DND-41 (cell line): Measurements from ENCODE around the gene DNAH17.

Experiments used
- ATAC-seq: fragments of 200-7000 bp; cut with Tn5 transposase; 3 replicates; pipeline ENCODE4 v1.9.1; 2021; ENCODE audit warnings: low read depth; ENCODE audit not compliant: insufficient read depth
- DNase-seq: peaks from one replicate; pipeline ENCODE4 v3.0.0-alpha.2; 2020
- H2AFZ ChIP-seq: 2 replicates; pipeline ENCODE4 v1.6.0; 2012; ENCODE audit warnings: low read depth, low read length
- H3K27ac ChIP-seq: 2 replicates; pipeline ENCODE4 v1.5.1; 2012; ENCODE audit warnings: low read length, inconsistent platforms
- H3K27me3 ChIP-seq: fragments of 200-600 bp; sonication (generic); 2 replicates; pipeline ENCODE4 v1.6.0; 2012; ENCODE audit warnings: low read length, mild to moderate bottlenecking, inconsistent platforms; ENCODE audit not compliant: insufficient read depth, poor library complexity
- H3K36me3 ChIP-seq: 2 replicates; pipeline ENCODE4 v1.5.1; 2012; ENCODE audit warnings: low read length, inconsistent platforms; ENCODE audit not compliant: insufficient read depth
- H3K4me1 ChIP-seq: 2 replicates; pipeline ENCODE4 v1.5.1; 2012; ENCODE audit warnings: mild to moderate bottlenecking, low read length; ENCODE audit not compliant: insufficient read depth
- H3K4me2 ChIP-seq: 2 replicates; pipeline ENCODE4 v1.6.0; 2012; ENCODE audit warnings: mild to moderate bottlenecking, moderate library complexity, low read length, inconsistent platforms; ENCODE audit not compliant: insufficient read depth
- H3K4me3 ChIP-seq, 2 experiments: fragments of 200-600 bp in 1 of 2; shearing (Covaris generic) in 1 of 2; 2 replicates each; pipeline ENCODE4 v1.5.1; 2012 to 2016; ENCODE audit warnings: inconsistent platforms in 2 of 2, low read length in 2 of 2, mild to moderate bottlenecking in 2 of 2, low read depth in 1 of 2, moderate library complexity in 1 of 2
- H3K79me2 ChIP-seq: 2 replicates; pipeline ENCODE4 v1.6.0; 2012; ENCODE audit warnings: low read length, inconsistent platforms; ENCODE audit not compliant: insufficient read depth
- H3K9ac ChIP-seq: 2 replicates; pipeline ENCODE4 v1.6.0; 2012; ENCODE audit warnings: low read depth, mild to moderate bottlenecking, inconsistent platforms, low read length, moderate library complexity
- H3K9me3 ChIP-seq: 2 replicates; pipeline ENCODE4 v1.5.1; 2012; ENCODE audit warnings: low read length, moderate library complexity, mild to moderate bottlenecking, inconsistent platforms; ENCODE audit not compliant: insufficient read depth, severe bottlenecking
- H4K20me1 ChIP-seq: 2 replicates; pipeline ENCODE4 v1.6.0; 2012; ENCODE audit warnings: low read length; ENCODE audit not compliant: insufficient read depth
- EZH2 ChIP-seq: IDR thresholded peaks from 3 replicates; pipeline ENCODE4 v1.6.1; 2012; ENCODE audit warnings: borderline replicate concordance, low read depth, mild to moderate bottlenecking, moderate library complexity, low read length, inconsistent platforms; ENCODE audit not compliant: severe bottlenecking
- TF ChIP-seq, protein P1 (sequence below): IDR thresholded peaks from 2 replicates; pipeline ENCODE4 v1.5.1; 2012; ENCODE audit warnings: borderline replicate concordance, low read length, moderate library complexity, mild to moderate bottlenecking; ENCODE audit not compliant: poor library complexity, severe bottlenecking; ENCODE audit errors: extremely low read depth

DNAH17 gene

DNA sequence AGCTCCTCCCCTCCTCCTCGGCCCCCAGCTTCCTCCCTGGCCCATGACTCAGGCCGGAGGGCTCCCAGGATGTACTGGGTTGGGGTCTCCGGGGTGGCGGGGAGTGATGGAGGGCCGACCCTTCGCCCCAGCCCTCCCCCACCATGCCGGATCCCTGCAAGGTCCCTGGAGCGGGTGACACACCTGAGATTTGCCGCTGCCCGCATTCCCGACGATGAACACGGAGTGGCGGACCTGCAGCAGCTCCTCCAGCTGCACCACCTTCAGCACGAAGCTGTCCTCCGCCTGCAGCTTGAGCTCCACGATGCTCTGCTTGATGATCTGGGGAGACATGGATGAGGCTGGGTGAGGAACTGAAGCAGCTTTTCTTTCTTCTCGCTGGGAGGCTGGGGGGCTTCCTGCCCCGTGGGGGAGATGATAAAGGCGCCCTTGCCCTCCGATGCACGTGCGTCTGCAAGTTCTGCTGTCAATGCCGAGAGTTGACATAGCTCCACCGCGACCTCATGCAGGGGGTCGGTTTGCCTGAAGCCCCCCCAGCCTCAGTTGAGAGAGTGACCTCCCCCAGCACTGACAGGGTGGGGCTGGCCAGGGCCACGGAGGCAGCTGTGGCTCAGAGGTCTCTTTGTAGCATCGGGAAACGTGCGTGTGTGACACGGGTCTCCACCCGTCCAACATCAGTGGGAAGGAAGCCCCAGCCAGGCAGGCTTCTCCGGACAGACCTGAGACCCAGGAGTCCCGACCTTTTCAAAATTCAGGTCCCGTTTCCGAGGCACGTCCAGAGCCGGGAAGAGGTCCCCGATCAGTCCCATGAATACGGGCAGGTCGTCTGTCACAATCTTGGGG is 83.1 kb downstream of the DNAH17 start:
- H3K4me2 ChIP-seq, result no peak overlapping the region
- no peaks in the 10 kb centered on the region for H3K36me3 ChIP-seq
- DNase-seq (no peak), ATAC-seq (no peak)
- peaks cover 3% of the 10 kb centered on the region for H3K27me3 ChIP-seq
- TF ChIP-seq EZH2, result no peak
- TF ChIP-seq, protein P1, sequence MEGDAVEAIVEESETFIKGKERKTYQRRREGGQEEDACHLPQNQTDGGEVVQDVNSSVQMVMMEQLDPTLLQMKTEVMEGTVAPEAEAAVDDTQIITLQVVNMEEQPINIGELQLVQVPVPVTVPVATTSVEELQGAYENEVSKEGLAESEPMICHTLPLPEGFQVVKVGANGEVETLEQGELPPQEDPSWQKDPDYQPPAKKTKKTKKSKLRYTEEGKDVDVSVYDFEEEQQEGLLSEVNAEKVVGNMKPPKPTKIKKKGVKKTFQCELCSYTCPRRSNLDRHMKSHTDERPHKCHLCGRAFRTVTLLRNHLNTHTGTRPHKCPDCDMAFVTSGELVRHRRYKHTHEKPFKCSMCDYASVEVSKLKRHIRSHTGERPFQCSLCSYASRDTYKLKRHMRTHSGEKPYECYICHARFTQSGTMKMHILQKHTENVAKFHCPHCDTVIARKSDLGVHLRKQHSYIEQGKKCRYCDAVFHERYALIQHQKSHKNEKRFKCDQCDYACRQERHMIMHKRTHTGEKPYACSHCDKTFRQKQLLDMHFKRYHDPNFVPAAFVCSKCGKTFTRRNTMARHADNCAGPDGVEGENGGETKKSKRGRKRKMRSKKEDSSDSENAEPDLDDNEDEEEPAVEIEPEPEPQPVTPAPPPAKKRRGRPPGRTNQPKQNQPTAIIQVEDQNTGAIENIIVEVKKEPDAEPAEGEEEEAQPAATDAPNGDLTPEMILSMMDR, result no peak
- H3K9me3 ChIP-seq, result no peaks in the 10 kb centered on the region
- peaks cover 4% of the 10 kb centered on the region; the same call in 1 of the 2 replicates for H4K20me1 ChIP-seq
- H3K4me3 ChIP-seq, result no peak overlapping the region
- H3K27ac ChIP-seq, result no peak overlapping the region
- H3K9ac ChIP-seq, result no peak overlapping the region
- no peaks in the 10 kb centered on the region for H3K79me2 ChIP-seq
- no peak overlapping the region for H2AFZ ChIP-seq
- H3K4me1 ChIP-seq, result no peaks in the 10 kb centered on the region

DNA sequence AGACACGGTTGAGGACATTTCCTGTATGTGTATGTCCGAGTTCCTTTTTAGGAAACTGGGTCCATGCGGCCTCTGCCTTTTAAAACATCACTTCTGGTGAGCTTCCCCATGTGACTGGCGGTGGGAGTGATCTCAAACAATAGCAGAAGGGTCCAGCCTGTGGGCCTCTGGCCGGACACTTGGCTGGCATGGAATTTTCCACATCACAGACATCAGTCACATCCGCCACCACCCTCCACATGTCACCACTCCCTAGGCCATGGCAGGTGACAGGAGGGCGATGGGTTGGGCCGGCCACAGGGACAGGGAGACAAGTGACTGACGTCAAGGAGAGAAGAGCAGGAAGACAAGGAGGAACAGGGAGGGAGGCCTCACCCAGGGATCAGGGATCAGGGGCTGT is 83.7 kb downstream of the DNAH17 start:
- no peak overlapping the region for H3K27ac ChIP-seq
- H3K27me3 ChIP-seq, result peaks cover 3% of the 10 kb centered on the region

DNA sequence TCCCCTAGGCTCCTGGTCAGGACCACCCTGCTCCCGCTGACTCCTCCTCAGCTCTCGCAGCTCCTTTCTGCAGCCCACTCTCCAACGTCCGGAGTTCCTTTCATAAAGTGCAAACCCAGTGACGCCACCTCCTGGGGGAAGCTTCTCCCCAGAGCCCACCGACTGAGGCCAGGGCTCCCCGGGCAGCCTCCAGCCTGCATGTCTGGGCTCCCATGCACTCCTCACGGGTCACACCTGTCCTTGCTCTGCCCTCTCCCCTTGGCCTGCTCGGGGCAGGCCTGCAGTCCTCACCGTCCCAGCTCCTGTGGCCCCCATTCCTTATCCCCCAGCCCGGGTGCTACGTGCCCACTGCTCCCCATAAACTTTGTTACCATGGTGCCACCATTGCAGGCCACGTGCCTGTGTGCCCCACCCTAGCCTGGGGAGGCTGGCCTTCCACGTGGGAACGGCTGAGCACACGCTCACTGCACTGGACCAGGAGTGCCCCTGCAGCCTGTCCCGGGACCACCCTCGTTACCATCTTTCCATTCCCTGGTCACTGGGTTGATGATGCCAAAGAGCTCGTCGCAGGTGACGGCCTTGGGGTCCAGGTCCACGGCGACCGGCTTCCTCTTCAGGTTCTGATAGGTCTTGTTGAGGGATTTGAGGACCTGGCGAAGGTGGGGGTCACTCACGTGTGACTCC is 84.9 kb downstream of the DNAH17 start:
- Histone ChIP-seq H2AFZ (no peak overlapping the region), H3K4me1 (no peaks in the 10 kb centered on the region), H3K27me3 (peaks cover 3% of the 10 kb centered on the region), H3K4me3 (no peak overlapping the region), H3K9me3 (no peaks in the 10 kb centered on the region), H3K79me2 (no peaks in the 10 kb centered on the region), H4K20me1 (peaks cover 4% of the 10 kb centered on the region; the same call in 1 of the 2 replicates), H3K27ac (no peak overlapping the region), H3K4me2 (no peak overlapping the region), H3K9ac (no peak overlapping the region), H3K36me3 (no peaks in the 10 kb centered on the region)
- no peak for DNase-seq
- TF ChIP-seq, protein P1, result peak; percentile 8
- no peak for TF ChIP-seq EZH2
- ATAC-seq, result no peak

More for the DNA sequence above, 83.7 kb downstream of the DNAH17 start:
- H3K4me1 ChIP-seq, result no peaks in the 10 kb centered on the region
- no peaks in the 10 kb centered on the region for H3K79me2 ChIP-seq
- no peak overlapping the region for H2AFZ ChIP-seq
- DNase-seq (no peak), ATAC-seq (no peak)
- no peaks in the 10 kb centered on the region for H3K36me3 ChIP-seq
- H3K4me2 ChIP-seq, result no peak overlapping the region
- H4K20me1 ChIP-seq, result peaks cover 4% of the 10 kb centered on the region; the same call in 1 of the 2 replicates
- no peak overlapping the region for H3K9ac ChIP-seq
- no peaks in the 10 kb centered on the region for H3K9me3 ChIP-seq
- no peak overlapping the region for H3K4me3 ChIP-seq
- TF ChIP-seq, protein P1, result no peak
- TF ChIP-seq EZH2, result no peak
